T1000 (cell line): ENCODE data around the gene GAGE2A.
"Not testable (repeated sequence)": the region's sequence is repeated elsewhere in the genome, so short reads cannot be mapped to it uniquely, and the experiment has no call there.

ENCODE experiments used
- DNase-seq: peaks from one replicate; lab custom pipeline; 2025; ENCODE audit warnings: mixed read lengths; lab: John Stamatoyannopoulos, UW

The GAGE2A gene, protein sequence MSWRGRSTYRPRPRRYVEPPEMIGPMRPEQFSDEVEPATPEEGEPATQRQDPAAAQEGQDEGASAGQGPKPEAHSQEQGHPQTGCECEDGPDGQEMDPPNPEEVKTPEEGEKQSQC

DNA sequence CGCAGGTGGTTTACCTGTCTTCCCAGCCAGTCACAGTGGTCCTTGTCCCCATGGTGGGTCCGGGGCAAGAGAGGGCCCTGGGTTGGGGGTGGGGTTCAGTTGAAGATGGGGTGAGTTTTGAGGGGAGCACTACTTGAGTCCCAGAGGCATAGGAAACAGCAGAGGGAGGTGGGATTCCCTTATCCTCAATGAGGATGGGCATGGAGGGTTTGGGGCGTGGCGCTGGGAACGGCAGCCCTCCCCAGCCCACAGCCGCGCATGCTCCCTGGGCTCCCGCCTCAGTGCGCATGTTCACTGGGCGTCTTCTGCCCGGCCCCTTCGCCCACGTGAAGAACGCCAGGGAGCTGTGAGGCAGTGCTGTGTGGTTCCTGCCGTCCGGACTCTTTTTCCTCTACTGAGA is at the start of gene GAGE2A:
Gene GAGE2A, plus strand, starts transcription at position 301 of the 400 bp plus-strand sequence. CDS start 1,155 bp downstream, outside the sequence.
- DNase-seq, result not testable (repeated sequence)

DNA sequence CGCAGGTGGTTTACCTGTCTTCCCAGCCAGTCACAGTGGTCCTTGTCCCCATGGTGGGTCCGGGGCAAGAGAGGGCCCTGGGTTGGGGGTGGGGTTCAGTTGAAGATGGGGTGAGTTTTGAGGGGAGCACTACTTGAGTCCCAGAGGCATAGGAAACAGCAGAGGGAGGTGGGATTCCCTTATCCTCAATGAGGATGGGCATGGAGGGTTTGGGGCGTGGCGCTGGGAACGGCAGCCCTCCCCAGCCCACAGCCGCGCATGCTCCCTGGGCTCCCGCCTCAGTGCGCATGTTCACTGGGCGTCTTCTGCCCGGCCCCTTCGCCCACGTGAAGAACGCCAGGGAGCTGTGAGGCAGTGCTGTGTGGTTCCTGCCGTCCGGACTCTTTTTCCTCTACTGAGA is 47.9 kb upstream of the GAGE2A start, which contains the start of gene GAGE12D:
Gene GAGE12D, plus strand, starts transcription at position 301 of the 400 bp plus-strand sequence. CDS start 1,155 bp downstream, outside the sequence.
- not testable (repeated sequence) for DNase-seq

DNA sequence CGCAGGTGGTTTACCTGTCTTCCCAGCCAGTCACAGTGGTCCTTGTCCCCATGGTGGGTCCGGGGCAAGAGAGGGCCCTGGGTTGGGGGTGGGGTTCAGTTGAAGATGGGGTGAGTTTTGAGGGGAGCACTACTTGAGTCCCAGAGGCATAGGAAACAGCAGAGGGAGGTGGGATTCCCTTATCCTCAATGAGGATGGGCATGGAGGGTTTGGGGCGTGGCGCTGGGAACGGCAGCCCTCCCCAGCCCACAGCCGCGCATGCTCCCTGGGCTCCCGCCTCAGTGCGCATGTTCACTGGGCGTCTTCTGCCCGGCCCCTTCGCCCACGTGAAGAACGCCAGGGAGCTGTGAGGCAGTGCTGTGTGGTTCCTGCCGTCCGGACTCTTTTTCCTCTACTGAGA is 38.3 kb upstream of the GAGE2A start, which contains the start of gene GAGE12E:
Gene GAGE12E, plus strand, starts transcription at position 301 of the 400 bp plus-strand sequence. CDS start 1,155 bp downstream, outside the sequence.
- DNase-seq, result not testable (repeated sequence)

DNA sequence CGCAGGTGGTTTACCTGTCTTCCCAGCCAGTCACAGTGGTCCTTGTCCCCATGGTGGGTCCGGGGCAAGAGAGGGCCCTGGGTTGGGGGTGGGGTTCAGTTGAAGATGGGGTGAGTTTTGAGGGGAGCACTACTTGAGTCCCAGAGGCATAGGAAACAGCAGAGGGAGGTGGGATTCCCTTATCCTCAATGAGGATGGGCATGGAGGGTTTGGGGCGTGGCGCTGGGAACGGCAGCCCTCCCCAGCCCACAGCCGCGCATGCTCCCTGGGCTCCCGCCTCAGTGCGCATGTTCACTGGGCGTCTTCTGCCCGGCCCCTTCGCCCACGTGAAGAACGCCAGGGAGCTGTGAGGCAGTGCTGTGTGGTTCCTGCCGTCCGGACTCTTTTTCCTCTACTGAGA is 28.8 kb upstream of the GAGE2A start, which contains the start of gene GAGE12F:
Gene GAGE12F, plus strand, starts transcription at position 301 of the 400 bp plus-strand sequence. CDS start 1,155 bp downstream, outside the sequence.
- DNase-seq, result not testable (repeated sequence)

DNA sequence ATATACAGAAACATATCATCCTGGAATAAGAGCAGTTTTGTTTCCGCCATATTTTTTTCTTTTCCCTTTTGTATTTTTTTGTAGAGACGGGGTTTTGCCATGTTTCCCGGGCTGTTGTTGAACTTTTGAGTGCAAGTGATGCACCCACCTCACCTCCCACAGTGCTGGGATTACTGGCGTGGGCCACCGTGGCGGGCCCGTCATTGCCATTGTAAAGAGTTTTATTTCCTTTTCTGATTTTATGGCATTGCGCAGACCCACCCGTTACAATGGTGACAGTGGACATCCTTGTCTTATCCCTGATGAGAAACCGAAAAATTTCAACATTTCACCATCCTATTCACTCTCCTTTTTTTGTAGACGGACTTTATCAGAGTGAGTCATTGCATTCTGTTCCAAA is 20.6 kb upstream of the GAGE2A start:
- DNase-seq, result not testable (repeated sequence)

DNA sequence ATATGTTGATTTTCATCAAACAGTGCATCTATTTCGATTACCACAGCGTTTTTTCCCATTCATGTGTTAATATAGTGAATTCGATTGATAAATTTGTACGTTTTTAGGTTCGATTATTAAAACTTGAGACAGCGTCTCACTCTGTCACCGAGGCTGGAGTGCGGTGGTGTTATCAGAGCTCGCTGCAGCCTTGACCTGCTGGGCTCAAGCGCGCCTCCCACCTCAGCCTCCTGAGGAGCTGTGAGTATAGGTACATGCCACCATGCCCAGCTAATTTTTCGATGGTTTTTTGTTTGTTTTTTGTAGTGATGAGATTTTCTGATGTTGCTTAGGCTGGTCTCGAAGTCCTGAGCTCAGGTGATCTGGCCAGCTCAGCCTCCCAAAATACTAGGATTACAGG is 20.1 kb upstream of the GAGE2A start:
- DNase-seq, result not testable (repeated sequence)

DNA sequence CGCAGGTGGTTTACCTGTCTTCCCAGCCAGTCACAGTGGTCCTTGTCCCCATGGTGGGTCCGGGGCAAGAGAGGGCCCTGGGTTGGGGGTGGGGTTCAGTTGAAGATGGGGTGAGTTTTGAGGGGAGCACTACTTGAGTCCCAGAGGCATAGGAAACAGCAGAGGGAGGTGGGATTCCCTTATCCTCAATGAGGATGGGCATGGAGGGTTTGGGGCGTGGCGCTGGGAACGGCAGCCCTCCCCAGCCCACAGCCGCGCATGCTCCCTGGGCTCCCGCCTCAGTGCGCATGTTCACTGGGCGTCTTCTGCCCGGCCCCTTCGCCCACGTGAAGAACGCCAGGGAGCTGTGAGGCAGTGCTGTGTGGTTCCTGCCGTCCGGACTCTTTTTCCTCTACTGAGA is 19.2 kb upstream of the GAGE2A start, which contains the start of gene GAGE12G:
Gene GAGE12G, plus strand, starts transcription at position 301 of the 400 bp plus-strand sequence. CDS start 1,155 bp downstream, outside the sequence.
- not testable (repeated sequence) for DNase-seq

DNA sequence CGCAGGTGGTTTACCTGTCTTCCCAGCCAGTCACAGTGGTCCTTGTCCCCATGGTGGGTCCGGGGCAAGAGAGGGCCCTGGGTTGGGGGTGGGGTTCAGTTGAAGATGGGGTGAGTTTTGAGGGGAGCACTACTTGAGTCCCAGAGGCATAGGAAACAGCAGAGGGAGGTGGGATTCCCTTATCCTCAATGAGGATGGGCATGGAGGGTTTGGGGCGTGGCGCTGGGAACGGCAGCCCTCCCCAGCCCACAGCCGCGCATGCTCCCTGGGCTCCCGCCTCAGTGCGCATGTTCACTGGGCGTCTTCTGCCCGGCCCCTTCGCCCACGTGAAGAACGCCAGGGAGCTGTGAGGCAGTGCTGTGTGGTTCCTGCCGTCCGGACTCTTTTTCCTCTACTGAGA is 9.6 kb upstream of the GAGE2A start, which contains the start of gene GAGE12H:
Gene GAGE12H, plus strand, starts transcription at position 301 of the 400 bp plus-strand sequence. CDS start 1,155 bp downstream, outside the sequence.
- DNase-seq, result not testable (repeated sequence)

DNA sequence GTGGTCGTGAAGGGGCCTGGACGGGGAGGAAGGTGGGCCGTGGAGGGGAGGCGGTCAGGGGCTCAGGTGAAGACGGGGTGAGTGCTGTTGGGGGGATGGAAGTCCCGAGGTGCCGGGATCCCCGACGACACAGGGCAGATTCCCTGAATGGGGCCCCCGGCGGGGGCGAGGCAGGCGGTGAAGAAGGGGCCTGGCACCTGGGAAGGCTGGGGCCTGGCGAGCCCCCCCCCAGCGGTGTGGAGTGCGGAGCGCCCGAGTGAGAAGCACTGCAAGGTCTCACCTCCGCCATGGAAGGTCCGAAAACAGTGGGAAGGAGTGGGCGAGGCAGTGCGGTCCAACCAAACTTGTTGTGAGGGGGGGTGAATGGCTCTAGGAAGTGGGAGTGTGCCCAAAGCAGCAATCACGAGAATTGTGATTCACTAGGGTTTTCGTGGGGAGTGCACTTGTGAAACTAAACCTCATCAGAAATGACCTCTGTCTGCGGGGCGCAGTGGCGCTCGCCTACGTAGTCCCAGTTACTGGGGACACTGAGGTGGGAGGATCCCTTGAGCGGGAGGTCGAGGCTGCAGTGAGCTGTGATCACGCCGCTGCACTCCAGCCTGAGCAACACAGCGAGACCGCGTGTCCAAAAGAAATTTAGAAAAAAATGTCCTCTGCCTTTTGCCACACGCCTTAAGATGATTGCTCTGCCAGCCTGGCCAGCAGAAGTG is 628 bp downstream of the GAGE2A start:
- DNase-seq, result not testable (repeated sequence)

DNA sequence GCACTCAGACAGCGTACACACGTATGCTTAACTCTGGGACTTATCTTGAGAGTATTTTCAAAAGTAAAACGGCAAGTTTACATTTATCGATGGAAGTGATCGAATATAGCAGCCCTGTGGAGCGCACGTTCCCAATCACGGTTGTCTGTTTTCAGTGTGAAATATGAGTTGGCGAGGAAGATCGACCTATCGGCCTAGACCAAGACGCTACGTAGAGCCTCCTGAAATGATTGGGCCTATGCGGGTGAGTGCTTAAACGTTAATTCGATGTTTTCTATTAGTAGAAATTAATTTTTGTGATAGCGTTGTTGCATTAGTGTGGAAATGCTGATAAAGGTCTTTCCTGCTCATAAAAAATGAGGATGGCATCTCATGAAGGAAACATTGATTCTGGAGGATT is 1.2 kb downstream of the GAGE2A start:
- DNase-seq, result not testable (repeated sequence)

DNA sequence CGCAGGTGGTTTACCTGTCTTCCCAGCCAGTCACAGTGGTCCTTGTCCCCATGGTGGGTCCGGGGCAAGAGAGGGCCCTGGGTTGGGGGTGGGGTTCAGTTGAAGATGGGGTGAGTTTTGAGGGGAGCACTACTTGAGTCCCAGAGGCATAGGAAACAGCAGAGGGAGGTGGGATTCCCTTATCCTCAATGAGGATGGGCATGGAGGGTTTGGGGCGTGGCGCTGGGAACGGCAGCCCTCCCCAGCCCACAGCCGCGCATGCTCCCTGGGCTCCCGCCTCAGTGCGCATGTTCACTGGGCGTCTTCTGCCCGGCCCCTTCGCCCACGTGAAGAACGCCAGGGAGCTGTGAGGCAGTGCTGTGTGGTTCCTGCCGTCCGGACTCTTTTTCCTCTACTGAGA is 9.4 kb downstream of the GAGE2A start, which contains the start of gene GAGE1:
Gene GAGE1, plus strand, starts transcription at position 301 of the 400 bp plus-strand sequence. CDS start 1,155 bp downstream, outside the sequence.
- not testable (repeated sequence) for DNase-seq

DNA sequence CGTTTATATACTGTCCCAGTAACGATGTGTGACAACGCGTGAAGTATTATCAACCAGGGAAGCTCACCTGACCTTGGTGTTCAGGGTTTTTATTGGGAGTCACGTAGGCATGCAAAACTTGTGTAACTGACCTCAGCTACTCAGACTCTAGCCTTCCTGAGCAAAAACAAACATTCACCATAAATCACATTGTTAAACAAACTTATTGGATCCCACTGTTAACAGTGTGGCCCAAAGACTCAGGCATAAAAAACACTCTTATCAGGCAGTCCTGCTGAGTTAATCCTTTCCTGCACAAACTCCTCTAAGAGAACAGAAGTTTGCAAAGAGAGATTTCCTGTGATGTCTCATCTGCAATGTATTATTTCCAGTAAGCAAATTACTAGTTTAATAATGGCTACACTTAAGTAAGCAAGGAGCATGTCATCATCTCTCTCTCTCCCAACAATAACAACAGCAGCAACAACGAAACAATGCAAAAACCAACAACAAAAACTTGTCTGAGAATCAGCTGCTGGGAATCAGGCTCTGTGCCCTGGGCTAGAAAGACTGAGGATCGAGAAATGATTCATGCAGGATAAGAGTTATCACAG is 21.5 kb downstream of the GAGE2A start:
- no peak for DNase-seq

DNA sequence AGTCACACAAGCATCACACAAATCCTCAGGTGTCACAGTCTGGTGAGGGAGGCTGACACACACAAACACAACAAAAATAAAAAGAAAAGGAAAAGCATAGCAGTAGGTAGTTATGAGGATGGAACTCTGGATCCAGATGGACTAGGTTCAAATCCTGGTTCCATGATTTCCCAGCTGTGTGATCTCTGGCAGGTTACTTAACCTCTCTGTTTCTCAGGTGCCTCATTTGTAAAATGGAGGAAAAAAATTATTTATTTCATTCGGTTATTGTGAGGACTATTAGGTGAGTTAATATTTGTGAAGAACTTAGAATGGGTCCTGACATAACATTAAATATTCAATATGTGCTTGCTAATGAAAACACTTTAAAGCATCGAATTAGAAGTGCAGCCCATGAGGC is 29.3 kb downstream of the GAGE2A start:
- no peak for DNase-seq

DNA sequence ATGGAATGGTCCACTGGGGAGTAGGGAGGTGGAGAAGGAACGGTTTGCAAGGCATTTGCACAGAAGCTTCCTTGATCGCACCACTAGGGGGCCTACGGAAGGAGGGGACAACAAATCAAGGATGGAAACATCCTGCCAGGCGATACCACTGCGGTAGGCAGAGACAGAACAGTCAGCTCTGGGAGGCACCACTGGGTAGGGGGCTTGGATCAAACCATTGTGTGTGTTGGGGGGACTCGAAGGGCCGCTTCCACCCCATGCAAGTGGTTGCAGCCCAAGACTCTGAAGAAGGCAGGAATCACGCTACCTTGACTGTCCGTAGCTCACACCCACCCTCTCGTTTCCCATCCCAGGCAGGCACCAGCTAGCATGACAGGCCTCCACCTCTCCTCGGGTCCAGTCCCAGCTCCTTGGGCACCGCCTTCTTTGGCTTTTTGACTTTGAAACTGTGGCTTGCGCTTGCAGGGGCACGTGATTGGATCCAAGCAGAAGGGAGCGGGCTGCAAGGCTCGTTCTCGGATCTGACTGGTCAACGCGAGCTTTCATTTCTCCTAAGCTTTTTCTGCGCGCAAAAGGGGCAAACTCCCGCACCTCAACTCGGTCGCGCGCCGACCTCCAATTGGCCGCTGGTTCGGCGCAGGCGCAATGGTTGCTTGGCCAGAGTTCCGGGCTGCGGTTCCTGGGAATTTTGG is 37.9 kb downstream of the GAGE2A start:
- no peak for DNase-seq

DNA sequence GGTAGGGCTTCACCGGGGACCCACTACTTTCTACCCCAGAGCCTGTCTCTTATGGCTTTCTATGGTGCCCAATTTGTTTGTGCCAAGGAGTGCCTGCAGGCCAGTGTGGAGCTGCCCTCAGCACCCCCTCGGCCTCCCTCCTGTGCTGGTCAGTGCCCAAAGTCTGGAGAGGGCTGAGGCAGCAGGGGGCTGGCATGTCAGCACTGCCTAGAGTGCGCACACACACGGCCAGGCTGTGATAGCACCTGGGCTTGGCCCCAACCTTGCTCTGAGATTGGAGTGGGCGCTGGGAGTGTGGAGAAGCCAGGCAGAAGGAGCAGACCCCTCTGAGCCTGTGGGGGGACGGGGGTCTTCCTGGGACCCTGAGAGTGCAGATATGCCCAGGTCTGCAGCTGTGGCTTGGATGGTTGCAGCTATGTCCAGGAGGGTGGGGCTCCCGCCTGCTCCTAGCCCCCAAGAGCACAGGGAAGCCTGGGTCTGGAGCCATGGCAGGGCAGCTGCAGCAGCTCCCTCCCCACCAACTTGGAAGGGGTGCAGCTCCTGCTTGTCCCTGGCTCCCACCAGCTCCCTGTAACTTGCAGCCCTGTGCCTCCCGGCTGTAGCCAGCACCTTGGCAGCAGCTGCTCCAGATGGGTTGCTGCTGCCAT is 55.8 kb downstream of the GAGE2A start:
- DNase-seq, result no peak
